ENCODE measurements around the gene XG.

GRCh38 chrX:2794336-2794735, 42.5 kb downstream of the XG start:
- TF ChIP-seq RARB (CRISPR knock-in tag; IDR thresholded peaks at IDR 0.05) (no peak), TCF4 (CRISPR knock-in tag; IDR thresholded peaks at IDR 0.05; ENCODE audit: borderline replicate concordance) (no peak), ZFP3 (CRISPR knock-in tag; IDR thresholded peaks at IDR 0.05) (no peak), CSRNP3 (CRISPR knock-in tag; IDR thresholded peaks at IDR 0.05) (no peak), ZNF8 (CRISPR knock-in tag; IDR thresholded peaks at IDR 0.05) (no peak), CSDC2 (CRISPR knock-in tag; IDR thresholded peaks at IDR 0.05) (no peak)

Measured in SK-N-SH treated with all-trans-retinoic acid at 6 μM for 48 hours (cell line).